ENCODE measurements around the gene PGK1.
A peak's percentile ranks its signal among the peaks of the same experiment; 100 is the strongest.
"Not testable (repeated sequence)": the region's sequence is repeated elsewhere in the genome, so short reads cannot be mapped to it uniquely, and the experiment has no call there.

Gene PGK1

GRCh38 chrX:78075787-78076389 lies 28.2 kb upstream of the PGK1 start:
- no peak for TF ChIP-seq CTCF (conservative IDR thresholded peaks at IDR 0.05)
- no peak overlapping the region for H3K27ac ChIP-seq

DNA sequence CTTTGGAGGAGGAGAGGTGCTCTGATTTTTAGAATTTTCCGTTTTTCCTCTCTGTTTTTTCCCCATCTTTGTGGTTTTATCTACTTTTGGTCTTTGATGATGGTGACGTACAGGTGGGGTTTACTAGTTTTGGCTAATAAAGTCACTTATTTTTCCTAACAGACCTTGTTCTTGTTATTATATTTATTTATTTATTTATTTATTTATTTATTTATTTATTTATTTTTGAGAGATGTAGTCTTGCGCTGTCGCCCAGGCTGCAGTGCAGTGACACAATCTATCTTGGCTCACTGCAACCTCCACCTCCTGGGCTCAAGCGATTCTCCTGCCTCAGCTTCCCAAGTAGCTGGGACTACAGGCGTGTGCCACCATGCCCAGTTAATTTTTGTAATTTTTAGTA lies 22.6 kb upstream of the PGK1 start:
- not testable (repeated sequence) for H3K27ac ChIP-seq

GRCh38 chrX:78092296-78092695 lies 11.8 kb upstream of the PGK1 start:
- H3K27ac ChIP-seq: no peak overlapping the region
- TF ChIP-seq CTCF (conservative IDR thresholded peaks at IDR 0.05): no peak

DNA sequence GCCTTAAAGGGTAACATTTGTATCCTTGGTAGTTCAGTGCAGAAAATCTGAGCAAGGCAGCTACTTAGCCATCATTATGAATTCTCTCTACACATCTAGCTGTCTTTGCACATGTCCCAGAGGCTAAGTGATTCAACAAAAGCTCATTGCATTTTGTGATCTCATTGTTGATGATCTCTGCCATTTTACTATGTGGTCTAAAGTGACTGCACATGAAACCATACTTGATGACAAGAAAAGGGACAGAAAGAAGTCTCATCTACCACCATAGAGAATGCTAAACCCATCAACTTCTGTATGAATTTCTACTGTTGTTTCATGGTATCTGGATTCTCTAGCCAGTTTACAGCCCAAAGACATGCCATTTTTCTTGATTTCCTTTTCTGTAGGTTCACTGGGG lies 5.9 kb upstream of the PGK1 start:
- H3K27ac ChIP-seq: no peak overlapping the region
- TF ChIP-seq CTCF (conservative IDR thresholded peaks at IDR 0.05): no peak

DNA sequence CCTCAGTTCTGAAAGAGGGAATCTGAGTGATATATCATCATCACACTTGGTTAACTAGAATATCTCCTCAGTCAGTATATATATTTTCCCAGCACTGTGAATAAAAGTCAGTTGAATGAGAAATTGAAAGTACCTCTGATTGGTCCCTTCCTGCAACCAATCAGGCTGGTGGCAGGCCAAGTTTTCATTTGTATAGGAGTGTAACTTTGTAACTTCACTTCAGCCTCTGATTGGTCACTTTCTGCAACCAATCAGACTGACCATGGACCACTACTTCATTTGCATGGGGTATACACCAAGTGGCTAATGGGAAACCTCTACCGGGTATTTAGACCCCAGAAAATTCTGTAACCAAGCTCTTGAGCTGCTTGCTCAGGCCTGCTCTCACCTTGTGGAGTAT lies 2.0 kb upstream of the PGK1 start:
- H3K27ac ChIP-seq: no peak overlapping the region
- TF ChIP-seq CTCF (conservative IDR thresholded peaks at IDR 0.05): no peak

GRCh38 chrX:78103001-78103622 lies 936 bp upstream of the PGK1 start:
- H3K27ac ChIP-seq: peak overlapping the region; percentile 87
- no peak for TF ChIP-seq CTCF (conservative IDR thresholded peaks at IDR 0.05)

DNA sequence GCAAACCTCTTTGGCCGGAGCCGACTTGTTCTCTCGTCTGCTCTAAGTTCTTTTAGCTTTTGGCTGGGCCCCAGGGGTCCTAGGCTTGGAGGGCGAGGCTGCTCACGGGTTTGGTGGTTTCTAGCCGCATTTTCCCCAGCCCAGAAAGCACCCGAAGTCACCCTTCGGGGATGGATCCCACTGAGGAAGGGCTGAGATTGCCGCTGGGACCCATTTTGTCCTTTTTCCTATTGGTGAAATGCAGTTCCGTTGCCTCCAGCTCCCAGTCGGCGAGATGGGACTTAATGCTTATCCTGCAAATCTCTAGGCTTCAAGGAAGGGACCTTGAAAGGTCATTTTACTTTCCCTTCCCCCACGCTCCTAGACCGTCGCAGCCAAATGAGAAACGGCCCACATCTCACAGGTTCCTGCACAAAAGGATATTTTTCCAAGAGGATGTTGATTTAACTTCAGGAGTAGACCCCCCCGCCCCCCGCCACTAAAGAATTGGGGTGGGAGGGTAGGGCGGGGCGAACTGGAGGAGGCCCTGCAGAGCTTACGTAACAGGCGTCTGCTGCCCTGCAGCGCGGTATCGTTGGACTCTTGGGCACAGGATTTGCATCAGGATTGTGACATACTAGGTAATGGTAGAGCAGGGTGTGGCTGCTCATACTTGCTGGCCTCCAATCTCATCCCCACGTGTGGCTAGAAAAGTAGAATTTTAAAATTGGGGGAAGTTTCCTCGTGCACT lies 564 bp downstream of the PGK1 start:
- H3K27ac ChIP-seq: peak overlapping the region; percentile 87
- TF ChIP-seq CTCF (conservative IDR thresholded peaks at IDR 0.05): no peak

All from VCaP (cell line).